GM12878 (cell line): ENCODE results near the gene ADARB1. TPM values are rescaled to one million over a fixed set of nuclear protein-coding genes. Genes with fewer than 3 reads are reported as not detected.

ENCODE experiments used
- BCL3 ChIP-seq: IDR thresholded peaks from 2 replicates; pipeline ENCODE4 v1.6.1; 2011; ENCODE audit warnings: borderline replicate concordance, low read depth, mild to moderate bottlenecking, moderate library complexity, low read length; ENCODE audit not compliant: insufficient read depth, poor library complexity, severe bottlenecking
- CHD2 ChIP-seq: IDR thresholded peaks from 2 replicates; pipeline ENCODE4 v1.6.1; 2011; ENCODE audit warnings: low read depth, low read length, improper control_type of control experiment, borderline replicate concordance
- ELK1 ChIP-seq: IDR thresholded peaks from 2 replicates; pipeline ENCODE4 v1.6.1; 2012; ENCODE audit warnings: low read depth, low read length, improper control_type of control experiment
- ESRRA ChIP-seq: IDR thresholded peaks from 2 replicates; pipeline ENCODE4 v1.6.1; 2012; ENCODE audit warnings: mild to moderate bottlenecking, low read length, improper control_type of control experiment
- IRF4 ChIP-seq: IDR thresholded peaks from 2 replicates; pipeline ENCODE4 v1.6.1; 2011; ENCODE audit warnings: low read depth, low read length
- LARP7 ChIP-seq: fragments of 450-650 bp; IDR thresholded peaks from 2 replicates; pipeline ENCODE4 v1.6.1; 2017; ENCODE audit warnings: mild to moderate bottlenecking
- PAX8 ChIP-seq: fragments of 450-650 bp; IDR thresholded peaks from 2 replicates; pipeline ENCODE4 v1.6.1; 2017; ENCODE audit warnings: mild to moderate bottlenecking, moderate library complexity
- POLR2A ChIP-seq: IDR thresholded peaks from 2 replicates; pipeline ENCODE4 v1.6.1; 2011; ENCODE audit warnings: low read depth, mild to moderate bottlenecking, low read length
- SMAD1 ChIP-seq: fragments of 450-650 bp; IDR thresholded peaks from 2 replicates; pipeline ENCODE4 v1.6.1; 2018; ENCODE audit warnings: mild to moderate bottlenecking, low read depth; ENCODE audit not compliant: partially characterized antibody
- SMC3 ChIP-seq: IDR thresholded peaks from 2 replicates; pipeline ENCODE4 v1.6.1; 2011; ENCODE audit warnings: low read length, improper control_type of control experiment, borderline replicate concordance
- WRNIP1 ChIP-seq: IDR thresholded peaks from 2 replicates; pipeline ENCODE4 v1.6.1; 2011; ENCODE audit warnings: low read depth, low read length, improper control_type of control experiment, borderline replicate concordance
- ZNF384 ChIP-seq: IDR thresholded peaks from 2 replicates; pipeline ENCODE4 v1.6.1; 2012; ENCODE audit warnings: low read depth, mild to moderate bottlenecking, low read length, improper control_type of control experiment, borderline replicate concordance
- polyA plus RNA-seq, 11 experiments: library from polyadenylated mRNA; depleted of rRNA in 4 of 11; unstranded in 6 of 11; stranded (reverse) in 5 of 11; fragments of >200 nt; fragmentation: Nextera tagmentation in 4 of 11; fragmentation: Illumina TruSeq in 1 of 11; extraction: Ambion mirVana in 4 of 11; extraction: Trizol in 1 of 11; gene quantifications; 1 replicate in 1 of 11; 2 replicates in 10 of 11; pipeline versions ENCODE4 v1.2.1 to v1.2.3, GENCODE V29; 2011 to 2016; ENCODE audit warnings: inconsistent platforms in 2 of 11, missing spikeins in 2 of 11, low read depth in 1 of 11
- total RNA-seq, 4 experiments: library from RNA; depleted of rRNA in 3 of 4; stranded (reverse); fragments of >200 nt in 3 of 4; fragmentation: Illumina TruSeq in 1 of 4; extraction: Trizol in 1 of 4; gene quantifications; 2 replicates each; pipeline versions ENCODE4 v1.2.1 to v1.2.3, GENCODE V29; 2013 to 2021
- TF ChIP-seq, protein P1 (sequence below): IDR thresholded peaks from 2 replicates; pipeline ENCODE4 v1.6.1; 2012; ENCODE audit warnings: improper control_type of control experiment, low read depth, low read length; ENCODE audit not compliant: insufficient replicate concordance
- TF ChIP-seq, protein P2 (sequence below): fragments of 450-650 bp; IDR thresholded peaks from 2 replicates; pipeline ENCODE4 v1.6.1; 2017; ENCODE audit warnings: mild to moderate bottlenecking, low read depth, inconsistent platforms; ENCODE audit not compliant: poor library complexity, severe bottlenecking
- TF ChIP-seq, protein P3 (sequence below): fragments of 450-650 bp; IDR thresholded peaks from 2 replicates; pipeline ENCODE4 v1.6.1; 2017; ENCODE audit warnings: mild to moderate bottlenecking, moderate library complexity

ADARB1 gene
- total and polyA plus RNA-seq, 10 of the 15 experiments (the other 5 are each of a cell fraction or from before 2014, with no cell fraction given), result 5.7 to 61.7 (median 25.3) TPM

DNA sequence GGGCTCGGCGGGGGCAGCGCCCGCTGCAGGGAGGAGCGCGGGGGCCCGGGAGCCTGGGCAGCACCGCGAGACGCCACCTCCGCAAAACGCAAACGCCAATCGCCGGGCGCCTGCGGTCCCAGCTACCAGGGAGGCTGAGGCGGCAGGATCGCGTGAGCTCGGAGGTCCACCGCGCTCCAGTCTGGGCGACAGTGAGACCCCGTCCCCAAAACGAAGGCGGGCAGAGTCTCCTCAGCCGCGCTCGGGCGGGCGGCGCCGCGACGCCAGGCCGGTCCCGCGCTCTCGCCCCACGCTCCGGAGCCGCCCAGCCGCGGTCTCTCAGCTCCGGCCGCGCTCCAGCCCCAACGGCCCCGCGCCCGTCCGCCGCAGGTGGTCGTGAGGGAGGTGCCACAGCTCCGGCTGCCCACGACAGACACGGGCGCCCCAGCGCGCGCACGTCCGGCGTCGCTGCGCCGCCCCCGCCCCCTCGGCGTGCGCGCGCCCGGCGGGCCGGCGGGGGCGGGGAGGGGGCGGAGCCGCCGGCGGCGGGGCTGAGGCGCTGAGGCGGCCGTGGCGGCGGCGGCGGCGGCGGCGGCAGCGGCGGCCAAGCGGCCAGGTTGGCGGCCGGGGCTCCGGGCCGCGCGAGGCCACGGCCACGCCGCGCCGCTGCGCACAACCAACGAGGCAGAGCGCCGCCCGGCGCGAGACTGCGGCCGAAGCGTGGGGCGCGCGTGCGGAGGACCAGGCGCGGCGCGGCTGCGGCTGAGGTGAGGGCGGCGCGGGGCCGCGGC lies at the start of gene ADARB1 (continued):
- TF ChIP-seq, protein P1, sequence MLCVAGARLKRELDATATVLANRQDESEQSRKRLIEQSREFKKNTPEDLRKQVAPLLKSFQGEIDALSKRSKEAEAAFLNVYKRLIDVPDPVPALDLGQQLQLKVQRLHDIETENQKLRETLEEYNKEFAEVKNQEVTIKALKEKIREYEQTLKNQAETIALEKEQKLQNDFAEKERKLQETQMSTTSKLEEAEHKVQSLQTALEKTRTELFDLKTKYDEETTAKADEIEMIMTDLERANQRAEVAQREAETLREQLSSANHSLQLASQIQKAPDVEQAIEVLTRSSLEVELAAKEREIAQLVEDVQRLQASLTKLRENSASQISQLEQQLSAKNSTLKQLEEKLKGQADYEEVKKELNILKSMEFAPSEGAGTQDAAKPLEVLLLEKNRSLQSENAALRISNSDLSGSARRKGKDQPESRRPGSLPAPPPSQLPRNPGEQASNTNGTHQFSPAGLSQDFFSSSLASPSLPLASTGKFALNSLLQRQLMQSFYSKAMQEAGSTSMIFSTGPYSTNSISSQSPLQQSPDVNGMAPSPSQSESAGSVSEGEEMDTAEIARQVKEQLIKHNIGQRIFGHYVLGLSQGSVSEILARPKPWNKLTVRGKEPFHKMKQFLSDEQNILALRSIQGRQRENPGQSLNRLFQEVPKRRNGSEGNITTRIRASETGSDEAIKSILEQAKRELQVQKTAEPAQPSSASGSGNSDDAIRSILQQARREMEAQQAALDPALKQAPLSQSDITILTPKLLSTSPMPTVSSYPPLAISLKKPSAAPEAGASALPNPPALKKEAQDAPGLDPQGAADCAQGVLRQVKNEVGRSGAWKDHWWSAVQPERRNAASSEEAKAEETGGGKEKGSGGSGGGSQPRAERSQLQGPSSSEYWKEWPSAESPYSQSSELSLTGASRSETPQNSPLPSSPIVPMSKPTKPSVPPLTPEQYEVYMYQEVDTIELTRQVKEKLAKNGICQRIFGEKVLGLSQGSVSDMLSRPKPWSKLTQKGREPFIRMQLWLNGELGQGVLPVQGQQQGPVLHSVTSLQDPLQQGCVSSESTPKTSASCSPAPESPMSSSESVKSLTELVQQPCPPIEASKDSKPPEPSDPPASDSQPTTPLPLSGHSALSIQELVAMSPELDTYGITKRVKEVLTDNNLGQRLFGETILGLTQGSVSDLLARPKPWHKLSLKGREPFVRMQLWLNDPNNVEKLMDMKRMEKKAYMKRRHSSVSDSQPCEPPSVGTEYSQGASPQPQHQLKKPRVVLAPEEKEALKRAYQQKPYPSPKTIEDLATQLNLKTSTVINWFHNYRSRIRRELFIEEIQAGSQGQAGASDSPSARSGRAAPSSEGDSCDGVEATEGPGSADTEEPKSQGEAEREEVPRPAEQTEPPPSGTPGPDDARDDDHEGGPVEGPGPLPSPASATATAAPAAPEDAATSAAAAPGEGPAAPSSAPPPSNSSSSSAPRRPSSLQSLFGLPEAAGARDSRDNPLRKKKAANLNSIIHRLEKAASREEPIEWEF, result no peak
- no peak for TF ChIP-seq IRF4
- no peak for TF ChIP-seq ESRRA
- TF ChIP-seq, protein P2, sequence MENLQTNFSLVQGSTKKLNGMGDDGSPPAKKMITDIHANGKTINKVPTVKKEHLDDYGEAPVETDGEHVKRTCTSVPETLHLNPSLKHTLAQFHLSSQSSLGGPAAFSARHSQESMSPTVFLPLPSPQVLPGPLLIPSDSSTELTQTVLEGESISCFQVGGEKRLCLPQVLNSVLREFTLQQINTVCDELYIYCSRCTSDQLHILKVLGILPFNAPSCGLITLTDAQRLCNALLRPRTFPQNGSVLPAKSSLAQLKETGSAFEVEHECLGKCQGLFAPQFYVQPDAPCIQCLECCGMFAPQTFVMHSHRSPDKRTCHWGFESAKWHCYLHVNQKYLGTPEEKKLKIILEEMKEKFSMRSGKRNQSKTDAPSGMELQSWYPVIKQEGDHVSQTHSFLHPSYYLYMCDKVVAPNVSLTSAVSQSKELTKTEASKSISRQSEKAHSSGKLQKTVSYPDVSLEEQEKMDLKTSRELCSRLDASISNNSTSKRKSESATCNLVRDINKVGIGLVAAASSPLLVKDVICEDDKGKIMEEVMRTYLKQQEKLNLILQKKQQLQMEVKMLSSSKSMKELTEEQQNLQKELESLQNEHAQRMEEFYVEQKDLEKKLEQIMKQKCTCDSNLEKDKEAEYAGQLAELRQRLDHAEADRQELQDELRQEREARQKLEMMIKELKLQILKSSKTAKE, result no peak
- TF ChIP-seq ZNF384, result no peak
- TF ChIP-seq PAX8, result no peak
- TF ChIP-seq LARP7, result peak; percentile 94
- TF ChIP-seq SMC3, result no peak
- no peak for TF ChIP-seq ELK1
- TF ChIP-seq, protein P3, sequence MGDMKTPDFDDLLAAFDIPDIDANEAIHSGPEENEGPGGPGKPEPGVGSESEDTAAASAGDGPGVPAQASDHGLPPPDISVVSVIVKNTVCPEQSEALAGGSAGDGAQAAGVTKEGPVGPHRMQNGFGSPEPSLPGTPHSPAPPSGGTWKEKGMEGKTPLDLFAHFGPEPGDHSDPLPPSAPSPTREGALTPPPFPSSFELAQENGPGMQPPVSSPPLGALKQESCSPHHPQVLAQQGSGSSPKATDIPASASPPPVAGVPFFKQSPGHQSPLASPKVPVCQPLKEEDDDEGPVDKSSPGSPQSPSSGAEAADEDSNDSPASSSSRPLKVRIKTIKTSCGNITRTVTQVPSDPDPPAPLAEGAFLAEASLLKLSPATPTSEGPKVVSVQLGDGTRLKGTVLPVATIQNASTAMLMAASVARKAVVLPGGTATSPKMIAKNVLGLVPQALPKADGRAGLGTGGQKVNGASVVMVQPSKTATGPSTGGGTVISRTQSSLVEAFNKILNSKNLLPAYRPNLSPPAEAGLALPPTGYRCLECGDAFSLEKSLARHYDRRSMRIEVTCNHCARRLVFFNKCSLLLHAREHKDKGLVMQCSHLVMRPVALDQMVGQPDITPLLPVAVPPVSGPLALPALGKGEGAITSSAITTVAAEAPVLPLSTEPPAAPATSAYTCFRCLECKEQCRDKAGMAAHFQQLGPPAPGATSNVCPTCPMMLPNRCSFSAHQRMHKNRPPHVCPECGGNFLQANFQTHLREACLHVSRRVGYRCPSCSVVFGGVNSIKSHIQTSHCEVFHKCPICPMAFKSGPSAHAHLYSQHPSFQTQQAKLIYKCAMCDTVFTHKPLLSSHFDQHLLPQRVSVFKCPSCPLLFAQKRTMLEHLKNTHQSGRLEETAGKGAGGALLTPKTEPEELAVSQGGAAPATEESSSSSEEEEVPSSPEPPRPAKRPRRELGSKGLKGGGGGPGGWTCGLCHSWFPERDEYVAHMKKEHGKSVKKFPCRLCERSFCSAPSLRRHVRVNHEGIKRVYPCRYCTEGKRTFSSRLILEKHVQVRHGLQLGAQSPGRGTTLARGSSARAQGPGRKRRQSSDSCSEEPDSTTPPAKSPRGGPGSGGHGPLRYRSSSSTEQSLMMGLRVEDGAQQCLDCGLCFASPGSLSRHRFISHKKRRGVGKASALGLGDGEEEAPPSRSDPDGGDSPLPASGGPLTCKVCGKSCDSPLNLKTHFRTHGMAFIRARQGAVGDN, result peak; percentile 54; the same call in 1 of the 2 replicates
- peak; percentile 76 for TF ChIP-seq POLR2A
- TF ChIP-seq BCL3, result no peak
- TF ChIP-seq CHD2, result 0 out of 2 replicates have a peak, but pooled peaks have one; percentile 27
- TF ChIP-seq SMAD1, result no peak
- TF ChIP-seq WRNIP1, result no peak
